GM21737 (cell line): ENCODE data around the gene PRR15L.
"Not testable (repeated sequence)": the region's sequence is repeated elsewhere in the genome, so short reads cannot be mapped to it uniquely, and the experiment has no call there.

Experiments used
- ATAC-seq: cut with Tn5 transposase; IDR thresholded peaks from one replicate; pipeline ENCODE4 v1.9.1; 2021; ENCODE audit warnings: mild to moderate bottlenecking, moderate library complexity; ENCODE audit not compliant: unreplicated experiment

The PRR15L gene

GRCh38 chr17:47941246-47942095, 16.2 kb downstream of the PRR15L start, which contains the start of gene PNPO:
Gene PNPO, plus strand, starts transcription at chr17:47941571. Its CDS starts 105 bp downstream, at chr17:47941676.
- peak; percentile 87 for ATAC-seq

GRCh38 chr17:47937941-47938340, 19.7 kb downstream of the PRR15L start:
- ATAC-seq: no peak

- no peak for ATAC-seq
Measured at GRCh38 chr17:47935961-47936360, 21.7 kb downstream of the PRR15L start.

DNA sequence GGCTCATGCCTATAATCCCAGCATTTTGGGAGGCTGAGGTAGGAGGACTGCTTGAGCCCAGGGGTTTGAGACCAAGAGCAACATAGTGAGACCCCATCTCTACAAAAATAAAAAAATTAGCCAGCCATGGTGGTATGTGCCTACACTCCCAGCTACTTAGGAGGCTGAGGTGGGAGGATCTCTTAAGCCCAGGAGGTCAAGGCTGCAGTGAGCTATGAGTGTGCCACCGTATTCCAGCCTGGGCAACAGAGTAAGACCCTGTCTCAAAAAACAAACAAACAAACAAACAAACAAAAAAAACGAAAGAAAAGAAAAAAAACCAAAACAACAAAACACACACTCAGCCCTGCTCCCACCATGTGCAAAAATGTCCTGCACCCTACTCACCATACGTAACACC, 22.2 kb downstream of the PRR15L start:
- ATAC-seq: not testable (repeated sequence)

- no peak for ATAC-seq
Measured at GRCh38 chr17:47934856-47935255, 22.8 kb downstream of the PRR15L start.

- no peak for ATAC-seq
Measured at GRCh38 chr17:47931848-47932247, 25.8 kb downstream of the PRR15L start.

GRCh38 chr17:47929218-47930000, 28.3 kb downstream of the PRR15L start:
- ATAC-seq: no peak

DNA sequence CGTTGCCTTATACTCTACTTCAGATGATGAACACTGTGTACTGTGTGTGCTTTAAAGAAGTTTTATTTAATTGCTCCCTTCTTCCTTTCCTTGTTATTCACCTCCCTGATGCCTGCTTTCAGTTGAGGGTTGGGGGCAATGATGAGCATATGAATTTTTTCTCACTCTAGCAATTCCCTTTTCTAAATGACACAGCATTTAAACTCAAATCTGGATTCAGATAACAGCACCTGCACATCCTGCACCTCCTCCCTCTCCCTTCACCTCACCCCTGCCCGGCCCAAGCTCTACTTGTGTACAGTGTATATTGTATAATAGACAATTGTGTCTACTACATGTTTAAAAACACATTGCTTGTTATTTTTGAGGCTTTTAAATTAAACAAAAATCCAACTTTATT, 29.3 kb downstream of the PRR15L start:
- ATAC-seq: no peak

- ATAC-seq: no peak
Measured at GRCh38 chr17:47927821-47928400, 29.8 kb downstream of the PRR15L start.

- no peak for ATAC-seq
Measured at GRCh38 chr17:47925678-47925988, 32.0 kb downstream of the PRR15L start.

DNA sequence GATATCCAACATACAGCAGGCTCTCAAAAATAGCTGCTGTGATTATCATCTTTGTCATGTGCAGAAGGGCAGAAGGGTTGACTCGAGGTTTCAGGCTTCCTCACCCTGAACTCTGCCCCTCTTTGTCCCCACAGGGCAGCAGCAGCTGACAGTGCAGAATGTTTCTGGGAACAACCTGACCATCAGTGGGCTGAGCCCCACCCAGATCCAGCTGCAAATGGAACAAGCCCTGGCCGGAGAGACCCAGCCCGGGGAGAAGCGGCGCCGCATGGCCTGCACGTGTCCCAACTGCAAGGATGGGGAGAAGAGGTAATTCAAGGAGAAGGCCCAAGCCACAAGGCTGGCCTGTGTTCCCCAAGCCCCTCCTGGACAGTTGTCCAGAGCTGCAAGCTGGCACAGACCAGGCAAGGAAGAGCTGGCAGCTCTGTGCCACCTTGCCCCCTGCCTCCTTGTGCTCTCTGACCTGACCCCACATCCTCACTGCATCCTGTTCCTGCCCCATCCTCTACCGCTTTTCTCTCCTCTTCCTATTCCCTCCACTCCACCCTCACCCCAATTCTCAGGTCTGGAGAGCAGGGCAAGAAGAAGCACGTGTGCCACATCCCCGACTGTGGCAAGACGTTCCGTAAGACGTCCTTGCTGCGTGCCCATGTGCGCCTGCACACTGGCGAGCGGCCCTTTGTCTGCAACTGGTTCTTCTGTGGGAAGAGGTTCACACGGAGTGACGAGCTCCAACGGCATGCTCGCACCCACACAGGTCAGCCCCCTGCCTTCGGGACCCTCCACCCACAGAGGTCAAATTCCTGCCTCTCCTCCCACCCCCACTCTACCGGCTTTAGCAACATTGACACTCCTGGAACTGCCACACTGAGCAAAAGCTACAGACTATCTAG, 32.7 kb downstream of the PRR15L start:
- ATAC-seq: no peak

GRCh38 chr17:47919889-47920288, 37.8 kb downstream of the PRR15L start:
- not testable (repeated sequence) for ATAC-seq

DNA sequence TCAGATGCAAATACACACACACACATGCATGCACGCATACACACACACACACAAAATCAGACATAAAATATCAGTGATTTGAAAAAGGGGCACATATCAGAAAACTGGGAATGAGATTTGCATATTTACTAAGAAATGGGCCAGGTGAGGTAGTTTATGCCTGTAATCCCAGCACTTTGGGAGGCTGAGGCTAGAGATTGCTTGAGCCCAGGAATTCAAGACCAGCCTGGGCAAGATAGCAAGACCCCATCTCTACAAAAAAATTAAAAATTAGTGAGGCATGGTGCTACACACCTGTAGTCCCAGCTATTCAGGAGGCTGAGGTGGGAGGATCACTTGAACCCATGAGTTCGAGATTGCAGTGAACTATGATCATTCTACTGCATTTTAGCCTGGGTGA, 38.7 kb downstream of the PRR15L start:
- ATAC-seq: no peak

DNA sequence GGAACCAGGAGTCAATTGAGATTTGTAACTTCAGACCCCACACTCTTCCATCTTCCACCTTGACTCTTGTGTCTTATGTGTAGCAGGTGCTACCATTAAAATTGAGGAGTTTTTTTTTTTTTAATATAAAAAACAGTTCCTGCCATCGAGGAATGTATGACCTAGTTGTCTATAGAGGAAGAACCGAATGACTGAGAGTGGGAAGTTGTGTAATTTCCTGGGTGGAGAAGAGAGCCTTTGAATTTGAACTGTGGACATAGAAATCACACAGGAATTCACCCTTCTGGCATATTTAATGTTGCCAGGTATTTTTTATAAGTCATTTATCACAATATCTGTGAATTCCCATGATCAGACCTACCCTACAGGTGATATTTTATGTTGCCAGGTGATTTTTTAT, 39.7 kb downstream of the PRR15L start:
- ATAC-seq: no peak

DNA sequence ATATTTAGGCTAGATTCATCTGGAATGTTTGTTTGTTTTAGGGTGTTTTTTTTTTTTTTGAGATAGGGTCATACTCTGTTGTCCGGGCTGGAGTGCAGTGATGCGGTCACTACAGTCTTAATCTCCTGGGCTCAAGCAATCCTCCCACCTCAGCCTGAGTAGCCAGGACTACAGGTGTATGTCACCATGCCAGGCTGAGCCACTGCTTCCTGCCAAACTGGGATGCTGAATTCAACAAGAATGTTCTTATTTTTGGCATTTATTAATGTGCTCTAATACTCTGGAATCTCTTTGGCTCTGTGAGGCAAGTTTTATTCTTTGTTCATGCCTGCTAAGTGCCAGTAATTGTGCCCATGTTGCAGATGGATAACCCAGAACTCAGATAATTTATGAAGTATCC, 40.1 kb downstream of the PRR15L start:
- no peak for ATAC-seq

- ATAC-seq: no peak
Measured at GRCh38 chr17:47916489-47917208, 41.0 kb downstream of the PRR15L start.

- no peak for ATAC-seq
Measured at GRCh38 chr17:47915776-47916398, 41.8 kb downstream of the PRR15L start.

GRCh38 chr17:47914306-47914948, 43.3 kb downstream of the PRR15L start:
- no peak for ATAC-seq

DNA sequence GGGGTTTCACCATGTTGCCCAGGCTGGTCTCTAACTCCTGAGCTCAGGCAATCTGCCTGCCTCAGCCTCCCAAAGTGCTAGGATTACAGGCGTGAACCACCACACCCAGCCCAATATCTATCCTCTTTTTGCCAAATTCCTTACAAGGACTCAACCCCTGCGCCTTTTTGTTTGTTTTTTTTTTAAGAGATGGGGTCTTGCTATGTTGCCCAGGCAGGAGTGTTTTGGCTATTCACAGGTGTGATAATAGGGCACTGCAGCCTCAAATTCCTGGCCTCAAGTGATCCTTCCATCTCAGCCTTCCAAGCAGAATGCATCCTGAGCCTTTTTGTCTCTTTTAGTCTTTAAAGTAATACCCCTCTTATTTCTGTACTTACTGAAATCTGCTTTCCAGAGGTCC, 44.6 kb downstream of the PRR15L start:
- ATAC-seq: no peak
